ENCODE measurements around the gene DLK2. TPM values are rescaled to one million over a fixed set of nuclear protein-coding genes. Genes with fewer than 3 reads are reported as not detected.

Gene DLK2
- total and polyA plus RNA-seq, 2 of the 13 experiments (the other 11 are each of a cell fraction or from before 2014, with no cell fraction given), result 1.2 to 3.8 TPM

GRCh38 chr6:43496370-43497128 lies 41.2 kb upstream of the DLK2 start (continued):
- TF ChIP-seq SKIL (CRISPR knock-in tag; IDR thresholded peaks at IDR 0.05; ENCODE audit: borderline replicate concordance) (0 out of 2 replicates have a peak, but pooled peaks have one; percentile 15), ZNF780A (CRISPR knock-in tag; IDR thresholded peaks at IDR 0.05) (no peak), AGO2 (optimal IDR thresholded peaks at IDR 0.05; ENCODE audit: low read depth, low read length) (peak; percentile 38), MXI1 (IDR thresholded peaks at IDR 0.05; ENCODE audit: borderline replicate concordance, low read depth, low read length) (peak; percentile 78; the same call in 1 of the 3 replicates), KDM5B (CRISPR knock-in tag; IDR thresholded peaks at IDR 0.05; ENCODE audit: borderline replicate concordance) (peak; percentile 62; the same call in 1 of the 2 replicates), HOXD1 (CRISPR knock-in tag; IDR thresholded peaks at IDR 0.05) (0 out of 2 replicates have a peak, but pooled peaks have one; percentile 21), DDIT3 (CRISPR knock-in tag; IDR thresholded peaks at IDR 0.05) (no peak), ERF (CRISPR knock-in tag; IDR thresholded peaks at IDR 0.05) (peak; percentile 86), BCL6 (CRISPR knock-in tag; IDR thresholded peaks at IDR 0.05) (0 out of 2 replicates have a peak, but pooled peaks have one; percentile 28), SMAD1 (CRISPR knock-in tag; IDR thresholded peaks at IDR 0.05; ENCODE audit: borderline replicate concordance, low read depth) (0 out of 2 replicates have a peak, but pooled peaks have one; percentile 30)
- TF ChIP-seq, protein P1, sequence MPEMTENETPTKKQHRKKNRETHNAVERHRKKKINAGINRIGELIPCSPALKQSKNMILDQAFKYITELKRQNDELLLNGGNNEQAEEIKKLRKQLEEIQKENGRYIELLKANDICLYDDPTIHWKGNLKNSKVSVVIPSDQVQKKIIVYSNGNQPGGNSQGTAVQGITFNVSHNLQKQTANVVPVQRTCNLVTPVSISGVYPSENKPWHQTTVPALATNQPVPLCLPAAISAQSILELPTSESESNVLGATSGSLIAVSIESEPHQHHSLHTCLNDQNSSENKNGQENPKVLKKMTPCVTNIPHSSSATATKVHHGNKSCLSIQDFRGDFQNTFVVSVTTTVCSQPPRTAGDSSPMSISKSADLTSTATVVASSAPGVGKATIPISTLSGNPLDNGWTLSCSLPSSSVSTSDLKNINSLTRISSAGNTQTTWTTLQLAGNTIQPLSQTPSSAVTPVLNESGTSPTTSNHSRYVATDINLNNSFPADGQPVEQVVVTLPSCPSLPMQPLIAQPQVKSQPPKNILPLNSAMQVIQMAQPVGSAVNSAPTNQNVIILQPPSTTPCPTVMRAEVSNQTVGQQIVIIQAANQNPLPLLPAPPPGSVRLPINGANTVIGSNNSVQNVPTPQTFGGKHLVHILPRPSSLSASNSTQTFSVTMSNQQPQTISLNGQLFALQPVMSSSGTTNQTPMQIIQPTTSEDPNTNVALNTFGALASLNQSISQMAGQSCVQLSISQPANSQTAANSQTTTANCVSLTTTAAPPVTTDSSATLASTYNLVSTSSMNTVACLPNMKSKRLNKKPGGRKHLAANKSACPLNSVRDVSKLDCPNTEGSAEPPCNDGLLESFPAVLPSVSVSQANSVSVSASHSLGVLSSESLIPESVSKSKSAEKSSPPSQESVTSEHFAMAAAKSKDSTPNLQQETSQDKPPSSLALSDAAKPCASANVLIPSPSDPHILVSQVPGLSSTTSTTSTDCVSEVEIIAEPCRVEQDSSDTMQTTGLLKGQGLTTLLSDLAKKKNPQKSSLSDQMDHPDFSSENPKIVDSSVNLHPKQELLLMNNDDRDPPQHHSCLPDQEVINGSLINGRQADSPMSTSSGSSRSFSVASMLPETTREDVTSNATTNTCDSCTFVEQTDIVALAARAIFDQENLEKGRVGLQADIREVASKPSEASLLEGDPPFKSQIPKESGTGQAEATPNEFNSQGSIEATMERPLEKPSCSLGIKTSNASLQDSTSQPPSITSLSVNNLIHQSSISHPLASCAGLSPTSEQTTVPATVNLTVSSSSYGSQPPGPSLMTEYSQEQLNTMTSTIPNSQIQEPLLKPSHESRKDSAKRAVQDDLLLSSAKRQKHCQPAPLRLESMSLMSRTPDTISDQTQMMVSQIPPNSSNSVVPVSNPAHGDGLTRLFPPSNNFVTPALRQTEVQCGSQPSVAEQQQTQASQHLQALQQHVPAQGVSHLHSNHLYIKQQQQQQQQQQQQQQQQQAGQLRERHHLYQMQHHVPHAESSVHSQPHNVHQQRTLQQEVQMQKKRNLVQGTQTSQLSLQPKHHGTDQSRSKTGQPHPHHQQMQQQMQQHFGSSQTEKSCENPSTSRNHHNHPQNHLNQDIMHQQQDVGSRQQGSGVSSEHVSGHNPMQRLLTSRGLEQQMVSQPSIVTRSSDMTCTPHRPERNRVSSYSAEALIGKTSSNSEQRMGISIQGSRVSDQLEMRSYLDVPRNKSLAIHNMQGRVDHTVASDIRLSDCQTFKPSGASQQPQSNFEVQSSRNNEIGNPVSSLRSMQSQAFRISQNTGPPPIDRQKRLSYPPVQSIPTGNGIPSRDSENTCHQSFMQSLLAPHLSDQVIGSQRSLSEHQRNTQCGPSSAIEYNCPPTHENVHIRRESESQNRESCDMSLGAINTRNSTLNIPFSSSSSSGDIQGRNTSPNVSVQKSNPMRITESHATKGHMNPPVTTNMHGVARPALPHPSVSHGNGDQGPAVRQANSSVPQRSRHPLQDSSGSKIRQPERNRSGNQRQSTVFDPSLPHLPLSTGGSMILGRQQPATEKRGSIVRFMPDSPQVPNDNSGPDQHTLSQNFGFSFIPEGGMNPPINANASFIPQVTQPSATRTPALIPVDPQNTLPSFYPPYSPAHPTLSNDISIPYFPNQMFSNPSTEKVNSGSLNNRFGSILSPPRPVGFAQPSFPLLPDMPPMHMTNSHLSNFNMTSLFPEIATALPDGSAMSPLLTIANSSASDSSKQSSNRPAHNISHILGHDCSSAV (CRISPR knock-in tag; IDR thresholded peaks at IDR 0.05; ENCODE audit: borderline replicate concordance), result peak; percentile 68; the same call in 1 of the 2 replicates
- TF ChIP-seq, protein P2, sequence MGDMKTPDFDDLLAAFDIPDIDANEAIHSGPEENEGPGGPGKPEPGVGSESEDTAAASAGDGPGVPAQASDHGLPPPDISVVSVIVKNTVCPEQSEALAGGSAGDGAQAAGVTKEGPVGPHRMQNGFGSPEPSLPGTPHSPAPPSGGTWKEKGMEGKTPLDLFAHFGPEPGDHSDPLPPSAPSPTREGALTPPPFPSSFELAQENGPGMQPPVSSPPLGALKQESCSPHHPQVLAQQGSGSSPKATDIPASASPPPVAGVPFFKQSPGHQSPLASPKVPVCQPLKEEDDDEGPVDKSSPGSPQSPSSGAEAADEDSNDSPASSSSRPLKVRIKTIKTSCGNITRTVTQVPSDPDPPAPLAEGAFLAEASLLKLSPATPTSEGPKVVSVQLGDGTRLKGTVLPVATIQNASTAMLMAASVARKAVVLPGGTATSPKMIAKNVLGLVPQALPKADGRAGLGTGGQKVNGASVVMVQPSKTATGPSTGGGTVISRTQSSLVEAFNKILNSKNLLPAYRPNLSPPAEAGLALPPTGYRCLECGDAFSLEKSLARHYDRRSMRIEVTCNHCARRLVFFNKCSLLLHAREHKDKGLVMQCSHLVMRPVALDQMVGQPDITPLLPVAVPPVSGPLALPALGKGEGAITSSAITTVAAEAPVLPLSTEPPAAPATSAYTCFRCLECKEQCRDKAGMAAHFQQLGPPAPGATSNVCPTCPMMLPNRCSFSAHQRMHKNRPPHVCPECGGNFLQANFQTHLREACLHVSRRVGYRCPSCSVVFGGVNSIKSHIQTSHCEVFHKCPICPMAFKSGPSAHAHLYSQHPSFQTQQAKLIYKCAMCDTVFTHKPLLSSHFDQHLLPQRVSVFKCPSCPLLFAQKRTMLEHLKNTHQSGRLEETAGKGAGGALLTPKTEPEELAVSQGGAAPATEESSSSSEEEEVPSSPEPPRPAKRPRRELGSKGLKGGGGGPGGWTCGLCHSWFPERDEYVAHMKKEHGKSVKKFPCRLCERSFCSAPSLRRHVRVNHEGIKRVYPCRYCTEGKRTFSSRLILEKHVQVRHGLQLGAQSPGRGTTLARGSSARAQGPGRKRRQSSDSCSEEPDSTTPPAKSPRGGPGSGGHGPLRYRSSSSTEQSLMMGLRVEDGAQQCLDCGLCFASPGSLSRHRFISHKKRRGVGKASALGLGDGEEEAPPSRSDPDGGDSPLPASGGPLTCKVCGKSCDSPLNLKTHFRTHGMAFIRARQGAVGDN (CRISPR knock-in tag; IDR thresholded peaks at IDR 0.05), result peak; percentile 84
